Measurements from ENCODE around the gene NFX1. TPM values are rescaled to one million over a fixed set of nuclear protein-coding genes. Genes with fewer than 3 reads are reported as not detected.
"Not testable (repeated sequence)": the region's sequence is repeated elsewhere in the genome, so short reads cannot be mapped to it uniquely, and the experiment has no call there.

The NFX1 gene
- polyA plus RNA-seq, 1 donor (not counting 4 experiments of a cell fraction or from before 2014, with no cell fraction given), result 28.1 TPM

GRCh38 chr9:33332011-33332410, 41.7 kb downstream of the NFX1 start:
- Histone ChIP-seq H3K9me3 (ENCODE audit: control insufficient read depth, low read depth, low read length) (no peaks in the 10 kb centered on the region), H3K27me3 (ENCODE audit: control insufficient read depth, extremely low read depth, insufficient read depth, low read length) (no peaks in the 10 kb centered on the region), H2AFZ (ENCODE audit: control insufficient read depth, low read length) (no peak overlapping the region), H4K20me1 (ENCODE audit: control insufficient read depth, extremely low read depth, insufficient read depth, low read length) (no peaks in the 10 kb centered on the region), H3K36me3 (ENCODE audit: control insufficient read depth in 2 of 2, extremely low read depth in 1 of 2, insufficient read depth in 2 of 2, low read length in 2 of 2) (peaks cover 17 to 32% of the 10 kb centered on the region in 2 experiments), H3K4me2 (ENCODE audit: control insufficient read depth, extremely low read depth, insufficient read depth, low read depth, low read length) (no peak overlapping the region), H3K4me1 (ENCODE audit: control insufficient read depth, extremely low read depth, insufficient read depth, low read length) (peaks cover 11% of the 10 kb centered on the region), H3K9ac (ENCODE audit: control insufficient read depth, extremely low read depth, insufficient read depth, low read length) (no peak overlapping the region), H3K79me2 (ENCODE audit: control insufficient read depth, insufficient read depth, low read length) (no peaks in the 10 kb centered on the region), H3K4me3 (ENCODE audit: control insufficient read depth in 2 of 3, extremely low read depth in 1 of 3, insufficient read depth in 2 of 3, low read depth in 1 of 3, low read length in 3 of 3) (no peak overlapping the region), H3K9me1 (ENCODE audit: control insufficient read depth, extremely low read depth, insufficient read depth, low read length) (no peaks in the 10 kb centered on the region), H3K27ac (ENCODE audit: control insufficient read depth, insufficient read depth, low read length) (no peak overlapping the region)
- dilution Hi-C loops (cut with MboI; ENCODE audit: extremely low pct_ligation_motif_present, low sequenced_read_pairs), result no loop called here
- no peak for TF ChIP-seq EZH2 (IDR thresholded peaks at IDR 0.05; ENCODE audit: low read length)
- no peak for TF ChIP-seq CTCF (optimal IDR thresholded peaks at IDR 0.05 in 1 of 3, IDR thresholded peaks at IDR 0.05 in 1 of 3, conservative IDR thresholded peaks at IDR 0.05 in 1 of 3; ENCODE audit: extremely low read depth in 1 of 3, insufficient read depth in 2 of 3, low read length in 3 of 3)
- FAIRE-seq (no peak), DNase-seq (ENCODE audit: low read depth, low spot score) (no peak)

GRCh38 chr9:33332956-33333355, 42.6 kb downstream of the NFX1 start:
- H4K20me1 ChIP-seq (ENCODE audit: control insufficient read depth, extremely low read depth, insufficient read depth, low read length); H2AFZ ChIP-seq (ENCODE audit: control insufficient read depth, low read length); H3K9me3 ChIP-seq (ENCODE audit: control insufficient read depth, low read depth, low read length); H3K27ac ChIP-seq (ENCODE audit: control insufficient read depth, insufficient read depth, low read length); H3K79me2 ChIP-seq (ENCODE audit: control insufficient read depth, insufficient read depth, low read length); H3K9ac ChIP-seq (ENCODE audit: control insufficient read depth, extremely low read depth, insufficient read depth, low read length); dilution Hi-C loops (cut with MboI; ENCODE audit: extremely low pct_ligation_motif_present, low sequenced_read_pairs); FAIRE-seq; H3K9me1 ChIP-seq (ENCODE audit: control insufficient read depth, extremely low read depth, insufficient read depth, low read length); H3K4me2 ChIP-seq (ENCODE audit: control insufficient read depth, extremely low read depth, insufficient read depth, low read depth, low read length); DNase-seq (ENCODE audit: low read depth, low spot score); H3K27me3 ChIP-seq (ENCODE audit: control insufficient read depth, extremely low read depth, insufficient read depth, low read length); H3K4me3 ChIP-seq (ENCODE audit: control insufficient read depth in 2 of 3, extremely low read depth in 1 of 3, insufficient read depth in 2 of 3, low read depth in 1 of 3, low read length in 3 of 3): not testable (repeated sequence)
- peaks cover 11% of the 10 kb centered on the region for H3K4me1 ChIP-seq (ENCODE audit: control insufficient read depth, extremely low read depth, insufficient read depth, low read length)
- peaks cover 17 to 34% of the 10 kb centered on the region in 2 experiments for H3K36me3 ChIP-seq (ENCODE audit: control insufficient read depth in 2 of 2, extremely low read depth in 1 of 2, insufficient read depth in 2 of 2, low read length in 2 of 2)

- no peak for DNase-seq (ENCODE audit: low read depth, low spot score)
- peaks cover 21 to 23% of the 10 kb centered on the region in 2 experiments for H3K36me3 ChIP-seq (ENCODE audit: control insufficient read depth in 2 of 2, extremely low read depth in 1 of 2, insufficient read depth in 2 of 2, low read length in 2 of 2)
- no peaks in the 10 kb centered on the region for H3K79me2 ChIP-seq (ENCODE audit: control insufficient read depth, insufficient read depth, low read length)
- H3K27me3 ChIP-seq (ENCODE audit: control insufficient read depth, extremely low read depth, insufficient read depth, low read length), result no peaks in the 10 kb centered on the region
- no peak overlapping the region for H3K4me2 ChIP-seq (ENCODE audit: control insufficient read depth, extremely low read depth, insufficient read depth, low read depth, low read length)
- H3K27ac ChIP-seq (ENCODE audit: control insufficient read depth, insufficient read depth, low read length), result no peak overlapping the region
- TF ChIP-seq CTCF (optimal IDR thresholded peaks at IDR 0.05 in 1 of 3, IDR thresholded peaks at IDR 0.05 in 1 of 3, conservative IDR thresholded peaks at IDR 0.05 in 1 of 3; ENCODE audit: extremely low read depth in 1 of 3, insufficient read depth in 2 of 3, low read length in 3 of 3), result no peak
- TF ChIP-seq EZH2 (IDR thresholded peaks at IDR 0.05; ENCODE audit: low read length), result no peak
- no peak overlapping the region for H3K9ac ChIP-seq (ENCODE audit: control insufficient read depth, extremely low read depth, insufficient read depth, low read length)
- H3K9me1 ChIP-seq (ENCODE audit: control insufficient read depth, extremely low read depth, insufficient read depth, low read length), result no peaks in the 10 kb centered on the region
- peaks cover 7% of the 10 kb centered on the region for H3K9me3 ChIP-seq (ENCODE audit: control insufficient read depth, low read depth, low read length)
- no peak for FAIRE-seq
- no peak overlapping the region for H2AFZ ChIP-seq (ENCODE audit: control insufficient read depth, low read length)
- no peak overlapping the region for H3K4me3 ChIP-seq (ENCODE audit: control insufficient read depth in 2 of 3, extremely low read depth in 1 of 3, insufficient read depth in 2 of 3, low read depth in 1 of 3, low read length in 3 of 3)
- dilution Hi-C loops (cut with MboI; ENCODE audit: extremely low pct_ligation_motif_present, low sequenced_read_pairs), result no loop called here
- no peaks in the 10 kb centered on the region for H3K4me1 ChIP-seq (ENCODE audit: control insufficient read depth, extremely low read depth, insufficient read depth, low read length)
- no peaks in the 10 kb centered on the region for H4K20me1 ChIP-seq (ENCODE audit: control insufficient read depth, extremely low read depth, insufficient read depth, low read length)
Measured at GRCh38 chr9:33340186-33340585, 49.9 kb downstream of the NFX1 start.

Data from keratinocyte (primary cell).